ENCODE measurements around the gene GARRE1. TPM values are rescaled to one million over a fixed set of nuclear protein-coding genes. Genes with fewer than 3 reads are reported as not detected.
A peak's percentile ranks its signal among the peaks of the same experiment; 100 is the strongest.
"Not testable (repeated sequence)": the region's sequence is repeated elsewhere in the genome, so short reads cannot be mapped to it uniquely, and the experiment has no call there.

GARRE1 gene
- total RNA-seq, 1 experiment from 2014 or later = 6.1 TPM

DNA sequence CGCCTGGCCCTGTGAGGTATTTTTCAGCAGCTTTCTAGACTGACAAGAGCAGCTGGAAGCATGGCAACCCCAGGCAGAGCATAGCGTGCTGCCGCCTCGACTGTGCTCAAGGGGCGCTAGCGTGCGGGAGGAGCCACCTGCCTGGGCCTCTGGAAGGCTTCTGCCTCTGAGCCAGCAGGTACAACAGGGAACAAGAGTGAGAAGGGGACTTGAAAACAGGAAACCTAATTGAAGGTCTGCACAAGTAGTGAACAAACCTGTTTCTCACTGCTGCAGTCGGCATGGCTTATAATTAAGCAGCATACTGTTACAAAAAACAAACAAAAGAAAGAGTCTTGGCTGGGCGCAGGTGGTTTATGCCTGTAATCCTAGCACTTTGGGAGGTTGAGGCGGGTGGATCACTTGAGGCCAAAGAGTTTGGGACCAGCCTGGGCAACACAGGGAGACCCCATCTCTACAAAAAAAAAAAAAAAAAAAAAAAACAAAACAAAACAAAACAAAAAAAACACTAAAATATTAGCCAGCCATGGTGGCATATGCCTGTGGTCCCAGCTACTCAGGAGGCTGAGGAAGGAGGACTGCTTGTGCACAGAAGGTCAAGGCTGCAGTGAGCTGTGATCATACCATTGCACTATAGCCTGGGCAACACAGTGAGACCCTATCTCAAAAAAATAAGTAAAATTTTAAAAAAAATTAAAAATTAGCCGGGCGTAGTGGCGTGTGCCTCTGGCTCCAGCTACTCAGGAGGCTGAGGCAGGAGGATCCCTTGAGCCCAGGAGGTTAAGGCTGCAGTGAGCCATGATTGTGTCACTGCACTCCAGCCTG lies 12.6 kb upstream of the GARRE1 start:
- H3K79me2 ChIP-seq (ENCODE audit: low read length) = no peaks in the 10 kb centered on the region
- intact Hi-C loops (cut with micrococcal nuclease) = no loop called here
- no peaks in the 10 kb centered on the region for H3K4me1 ChIP-seq (ENCODE audit: insufficient read depth, low read length)
- ChIA-PET POLR2A (ENCODE audit: unreplicated experiment) (no interaction called here), CTCF (no interaction called here)
- no peaks in the 10 kb centered on the region for H3K9me2 ChIP-seq (replicated peaks; ENCODE audit: low read length)
- H2AFZ ChIP-seq (ENCODE audit: low read length) = no peak overlapping the region
- DNase-seq (peak; percentile 55), ATAC-seq (peak; percentile 92)
- no peaks in the 10 kb centered on the region for H3F3A ChIP-seq (ENCODE audit: low read length, unreplicated experiment)
- H4K20me1 ChIP-seq (ENCODE audit: low read length) = no peaks in the 10 kb centered on the region
- no TSS peak for BruUV-seq (replicated peaks)
- H3K27ac ChIP-seq (ENCODE audit: low read length) = no peak overlapping the region
- no peaks in the 10 kb centered on the region for H3K36me3 ChIP-seq (ENCODE audit: low read depth, low read length)
- no peak for TF ChIP-seq EZH2 (IDR thresholded peaks at IDR 0.05; ENCODE audit: low read length, unreplicated experiment)
- TF ChIP-seq, protein P1, sequence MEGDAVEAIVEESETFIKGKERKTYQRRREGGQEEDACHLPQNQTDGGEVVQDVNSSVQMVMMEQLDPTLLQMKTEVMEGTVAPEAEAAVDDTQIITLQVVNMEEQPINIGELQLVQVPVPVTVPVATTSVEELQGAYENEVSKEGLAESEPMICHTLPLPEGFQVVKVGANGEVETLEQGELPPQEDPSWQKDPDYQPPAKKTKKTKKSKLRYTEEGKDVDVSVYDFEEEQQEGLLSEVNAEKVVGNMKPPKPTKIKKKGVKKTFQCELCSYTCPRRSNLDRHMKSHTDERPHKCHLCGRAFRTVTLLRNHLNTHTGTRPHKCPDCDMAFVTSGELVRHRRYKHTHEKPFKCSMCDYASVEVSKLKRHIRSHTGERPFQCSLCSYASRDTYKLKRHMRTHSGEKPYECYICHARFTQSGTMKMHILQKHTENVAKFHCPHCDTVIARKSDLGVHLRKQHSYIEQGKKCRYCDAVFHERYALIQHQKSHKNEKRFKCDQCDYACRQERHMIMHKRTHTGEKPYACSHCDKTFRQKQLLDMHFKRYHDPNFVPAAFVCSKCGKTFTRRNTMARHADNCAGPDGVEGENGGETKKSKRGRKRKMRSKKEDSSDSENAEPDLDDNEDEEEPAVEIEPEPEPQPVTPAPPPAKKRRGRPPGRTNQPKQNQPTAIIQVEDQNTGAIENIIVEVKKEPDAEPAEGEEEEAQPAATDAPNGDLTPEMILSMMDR (conservative IDR thresholded peaks at IDR 0.05; ENCODE audit: low read depth, low read length) = peak; percentile 56
- TF ChIP-seq EZH2phosphoT487 (IDR thresholded peaks at IDR 0.05; ENCODE audit: borderline replicate concordance, low read length) = no peak
- H3K4me2 ChIP-seq (ENCODE audit: low read length) = no peak overlapping the region
- H3K9ac ChIP-seq (ENCODE audit: low read length) = no peak overlapping the region
- no peak overlapping the region for H3K4me3 ChIP-seq (ENCODE audit: low read length)
- no peaks in the 10 kb centered on the region for H3K9me3 ChIP-seq (ENCODE audit: low read length)
- no peaks in the 10 kb centered on the region for H3K27me3 ChIP-seq (ENCODE audit: low read length)

- H3K27ac ChIP-seq (ENCODE audit: low read length); POLR2A ChIA-PET (ENCODE audit: unreplicated experiment); H3K9ac ChIP-seq (ENCODE audit: low read length); H3K4me3 ChIP-seq (ENCODE audit: low read length); H3K9me2 ChIP-seq (replicated peaks; ENCODE audit: low read length); BruUV-seq (replicated peaks); H3K36me3 ChIP-seq (ENCODE audit: low read depth, low read length); CTCF ChIA-PET; ATAC-seq; intact Hi-C loops (cut with micrococcal nuclease); H3K79me2 ChIP-seq (ENCODE audit: low read length); H3K4me1 ChIP-seq (ENCODE audit: insufficient read depth, low read length); H3K9me3 ChIP-seq (ENCODE audit: low read length); DNase-seq; H3F3A ChIP-seq (ENCODE audit: low read length, unreplicated experiment); H4K20me1 ChIP-seq (ENCODE audit: low read length); H3K27me3 ChIP-seq (ENCODE audit: low read length); H2AFZ ChIP-seq (ENCODE audit: low read length); H3K4me2 ChIP-seq (ENCODE audit: low read length): not testable (repeated sequence)
Observed at GRCh38 chr19:34243138-34243875, 11.0 kb upstream of the GARRE1 start.

- H4K20me1 ChIP-seq (ENCODE audit: low read length) = no peaks in the 10 kb centered on the region
- intact Hi-C loops (cut with micrococcal nuclease) = no loop called here
- no peaks in the 10 kb centered on the region for H3K27me3 ChIP-seq (ENCODE audit: low read length)
- TF ChIP-seq, protein P1 (conservative IDR thresholded peaks at IDR 0.05; ENCODE audit: low read depth, low read length) = no peak
- TF ChIP-seq EZH2 (IDR thresholded peaks at IDR 0.05; ENCODE audit: low read length, unreplicated experiment) (no peak), EZH2phosphoT487 (IDR thresholded peaks at IDR 0.05; ENCODE audit: borderline replicate concordance, low read length) (no peak)
- ATAC-seq = no peak
- ChIA-PET POLR2A (ENCODE audit: unreplicated experiment) (no interaction called here), CTCF (no interaction called here)
- H3K9ac ChIP-seq (ENCODE audit: low read length) = no peak overlapping the region
- no peaks in the 10 kb centered on the region for H3K36me3 ChIP-seq (ENCODE audit: low read depth, low read length)
- no peaks in the 10 kb centered on the region for H3K4me1 ChIP-seq (ENCODE audit: insufficient read depth, low read length)
- H3K9me2 ChIP-seq (replicated peaks; ENCODE audit: low read length) = no peaks in the 10 kb centered on the region
- H3K4me3 ChIP-seq (ENCODE audit: low read length) = no peak overlapping the region
- no TSS peak for BruUV-seq (replicated peaks)
- no peaks in the 10 kb centered on the region for H3K79me2 ChIP-seq (ENCODE audit: low read length)
- no peaks in the 10 kb centered on the region for H3F3A ChIP-seq (ENCODE audit: low read length, unreplicated experiment)
- no peak for DNase-seq
- H3K4me2 ChIP-seq (ENCODE audit: low read length) = no peak overlapping the region
- H2AFZ ChIP-seq (ENCODE audit: low read length) = no peak overlapping the region
- no peaks in the 10 kb centered on the region for H3K9me3 ChIP-seq (ENCODE audit: low read length)
- no peak overlapping the region for H3K27ac ChIP-seq (ENCODE audit: low read length)
Observed at GRCh38 chr19:34243876-34244578, 10.3 kb upstream of the GARRE1 start.
